ENCODE results near the gene EHF. TPM values are rescaled to one million over a fixed set of nuclear protein-coding genes. Genes with fewer than 3 reads are reported as not detected.

Gene EHF
- total and polyA plus RNA-seq, 9 of the 15 experiments (the other 6 are each of a cell fraction or from before 2014, with no cell fraction given) = 0.04 to 0.54 (median 0.37) TPM

GRCh38 chr11:34585735-34586487 lies 35.0 kb upstream of the EHF start (continued):
- TF ChIP-seq MYC (IDR thresholded peaks at IDR 0.05; ENCODE audit: low read depth, low read length) = peak; percentile 80
- TF ChIP-seq MYC (CRISPR knock-in tag; IDR thresholded peaks at IDR 0.05; ENCODE audit: borderline replicate concordance, low read depth) = no peak
- no peak for TF ChIP-seq ERF (CRISPR knock-in tag; IDR thresholded peaks at IDR 0.05)
- TF ChIP-seq RBM14 (IDR thresholded peaks at IDR 0.05; ENCODE audit: borderline replicate concordance, insufficient read depth, low read depth, low read length) = no peak
- peak; percentile 59 to 83 (median 65); a peak in 5 of 6 replicates for TF ChIP-seq CTCF (IDR thresholded peaks at IDR 0.05 in 2 of 3, conservative IDR thresholded peaks at IDR 0.05 in 1 of 3; ENCODE audit: insufficient read depth in 2 of 3, low read depth in 1 of 3, low read length in 3 of 3)
- no peak for TF ChIP-seq SPI1 (IDR thresholded peaks at IDR 0.05; ENCODE audit: borderline replicate concordance, low read depth, low read length)
- no peak for TF ChIP-seq NFE2L1 (tag; IDR thresholded peaks at IDR 0.05; ENCODE audit: borderline replicate concordance, low read depth)
- no peak for TF ChIP-seq ZNF445 (CRISPR knock-in tag; IDR thresholded peaks at IDR 0.05; ENCODE audit: low read depth)
- no peak for TF ChIP-seq HES1 (IDR thresholded peaks at IDR 0.05; ENCODE audit: low read depth)
- TF ChIP-seq COPS2 (conservative IDR thresholded peaks at IDR 0.05) = no peak
- no peak for TF ChIP-seq SIN3B (IDR thresholded peaks at IDR 0.05; ENCODE audit: low read depth)
- no peak; the same call in 1 of the 2 replicates for TF ChIP-seq HMBOX1 (IDR thresholded peaks at IDR 0.05)
- no peak for TF ChIP-seq SRF (CRISPR knock-in tag; IDR thresholded peaks at IDR 0.05)

Measured in K562 (cell line).